ENCODE measurements around the gene ACVR2A.

GRCh38 chr2:147843864-147844696, 749 bp upstream of the ACVR2A start:
- TF ChIP-seq POLR2A (IDR thresholded peaks at IDR 0.05) (peak; percentile 71 to 90), CTCF (IDR thresholded peaks at IDR 0.05) (peak in 4 of 6 experiments; percentile 24 to 42 (median 33))
